SW480 (cell line): ENCODE results near the gene BIRC7.
A peak's percentile ranks its signal among the peaks of the same experiment; 100 is the strongest.

Experiments used
- DNase-seq: peaks from one replicate; pipeline ENCODE4 v3.0.0-alpha.2; 2016; ENCODE audit warnings: low spot score

The BIRC7 gene

GRCh38 chr20:63235399-63235983 lies at the start of gene BIRC7:
Gene BIRC7, plus strand, starts transcription at chr20:63235905. Its CDS starts 192 bp downstream, at chr20:63236097.
- DNase-seq = no peak

- DNase-seq = no peak
Measured at GRCh38 chr20:63186084-63186483, 49.6 kb upstream of the BIRC7 start.

- peak; percentile 52 for DNase-seq
Measured at GRCh38 chr20:63186528-63187316, 49.0 kb upstream of the BIRC7 start.

- DNase-seq = no peak
Measured at GRCh38 chr20:63187338-63188158, 48.2 kb upstream of the BIRC7 start.

GRCh38 chr20:63188159-63188442 lies 47.6 kb upstream of the BIRC7 start:
- no peak for DNase-seq

GRCh38 chr20:63188641-63189321 lies 46.9 kb upstream of the BIRC7 start:
- DNase-seq = no peak

- no peak for DNase-seq
Measured at GRCh38 chr20:63189322-63189642, 46.4 kb upstream of the BIRC7 start.

- no peak for DNase-seq
Measured at GRCh38 chr20:63189846-63190559, 45.7 kb upstream of the BIRC7 start.

- DNase-seq = no peak
Measured at GRCh38 chr20:63190828-63191227, 44.9 kb upstream of the BIRC7 start.

GRCh38 chr20:63191400-63191799 lies 44.3 kb upstream of the BIRC7 start:
- DNase-seq = peak; percentile 74

- DNase-seq = no peak
Measured at GRCh38 chr20:63192721-63193120, 43.0 kb upstream of the BIRC7 start.

GRCh38 chr20:63194007-63194796 lies 41.5 kb upstream of the BIRC7 start:
- DNase-seq = no peak

- DNase-seq = no peak
Measured at GRCh38 chr20:63194797-63195173, 40.9 kb upstream of the BIRC7 start.

GRCh38 chr20:63196768-63197470 lies 38.8 kb upstream of the BIRC7 start:
- peak; percentile 46 for DNase-seq

GRCh38 chr20:63198606-63199005 lies 37.1 kb upstream of the BIRC7 start:
- no peak for DNase-seq

- no peak for DNase-seq
Measured at GRCh38 chr20:63202021-63202420, 33.7 kb upstream of the BIRC7 start.

- DNase-seq = no peak
Measured at GRCh38 chr20:63202811-63203526, 32.7 kb upstream of the BIRC7 start.

- no peak for DNase-seq
Measured at GRCh38 chr20:63204362-63204761, 31.3 kb upstream of the BIRC7 start.

GRCh38 chr20:63205896-63206295 lies 29.8 kb upstream of the BIRC7 start:
- no peak for DNase-seq

- no peak for DNase-seq
Measured at GRCh38 chr20:63206878-63207277, 28.8 kb upstream of the BIRC7 start.
